Psoas muscle (tissue), 8 donors: ENCODE measurements around the gene CDH20. TPM values are rescaled to one million over a fixed set of nuclear protein-coding genes. Genes with fewer than 3 reads are reported as not detected.
A peak's percentile ranks its signal among the peaks of the same experiment; 100 is the strongest.

Source experiments
- ATAC-seq, 4 donors: fragments of 200-7000 bp; cut with Tn5 transposase; one replicate each; pipeline ENCODE4 v1.9.1; 2020; ENCODE audit warnings: moderate library complexity in 3 of 4, mild to moderate bottlenecking in 2 of 4
- DNase-seq, 2 donors: peaks; one replicate each; pipeline ENCODE4 v3.0.0-alpha.2; 2020
- H3K27ac ChIP-seq: fragments of 200-600 bp; one replicate; pipeline ENCODE4 v1.8.0; 2022
- H3K27me3 ChIP-seq, 3 donors: fragments of 200-600 bp in 1 of 3; one replicate each; pipeline versions ENCODE4 v1.6.1 to v1.8.0; 2013 to 2022; ENCODE audit warnings: low read length in 2 of 3, mild to moderate bottlenecking in 2 of 3, moderate library complexity in 1 of 3; ENCODE audit not compliant: insufficient read depth in 3 of 3
- H3K36me3 ChIP-seq, 2 donors: fragments of 200-600 bp in 1 of 2; one replicate each; pipeline versions ENCODE4 v1.6.1 to v1.8.0; 2013 to 2022; ENCODE audit warnings: low read depth in 1 of 2, mild to moderate bottlenecking in 1 of 2, moderate library complexity in 1 of 2; ENCODE audit not compliant: insufficient read depth in 1 of 2
- H3K4me1 ChIP-seq: fragments of 200-600 bp; one replicate; pipeline ENCODE4 v1.8.0; 2022
- H3K4me3 ChIP-seq: fragments of 200-600 bp; one replicate; pipeline ENCODE4 v1.8.0; 2022; ENCODE audit warnings: mild to moderate bottlenecking
- H3K9me3 ChIP-seq: fragments of 200-600 bp; one replicate; pipeline ENCODE4 v1.8.0; 2022
- CTCF ChIP-seq: fragments of 200-600 bp; IDR thresholded peaks from one replicate; pipeline ENCODE4 v1.8.0; 2022; ENCODE audit warnings: antibody characterized with exemption
- WGBS, 3 donors: extraction: QIAGEN DNeasy Blood & Tissue Kit; methylation state at CpG; one replicate each; pipeline versions ENCODE4 v1.1.6 to v1.1.7; 2013; 5-methylcytosine and 5-hydroxymethylcytosine counted together
- intact Hi-C, 2 donors: fragments of 100-400 bp; cut with DNase I; formaldehyde crosslinking; loops; one replicate each; pipeline versions ENCODE4 v1.11.0 to v1.14.2; 2022
- polyA plus RNA-seq, 3 donors: library from polyadenylated mRNA; stranded (reverse); fragments of 200-250 nt; gene quantifications; one replicate each; pipeline ENCODE4 v1.2.3, GENCODE V29; 2013
- total RNA-seq, 4 donors: library from RNA; stranded (reverse); fragmentation: NEBNext Ultra II Directional in 2 of 4; extraction: Animal tissue kit (Norgen Biotek cat#: 25700) in 2 of 4; gene quantifications; one replicate each; pipeline versions ENCODE4 v1.2.1 to v1.2.4, GENCODE V29; 2021 to 2023
- donor health status: healthy with polysubstance abuse.
- donor health status: DM: no; HTN: no; CAD: no; lungs with moderate emphysema.
- donor health status: Bipolar disorder and iron deficiency.
- donor health status: healthy.
- donor health status: DM: yes; HTN: yes; CAD: no.
- donor health status: DM: no; HTN: no; CAD: no.
- donor health status: DM: no; HTN: no; CAD: no.
- donor health status: DM: yes; HTN: yes; CAD: no.

The CDH20 gene
- total and polyA plus RNA-seq, 7 donors: 0.10 to 16.3 (median 2.6) TPM

GRCh38 chr18:61556316-61556715, 223.1 kb downstream of the CDH20 start:
- no peak for TF ChIP-seq CTCF
- no peaks in the 10 kb centered on the region for H3K4me1 ChIP-seq
- no peak for ATAC-seq
- no peak overlapping the region for H3K4me3 ChIP-seq
- H3K9me3 ChIP-seq: no peaks in the 10 kb centered on the region
- no peaks in the 10 kb centered on the region for H3K36me3 ChIP-seq
- intact Hi-C loops: loop anchor here in 1 of 2 donors (10.0 kb wide), 1 partner anchor 578 kb away; no protein-coding TSS in a partner anchor
- H3K27ac ChIP-seq: no peak overlapping the region
- WGBS, 3 donors: 50 to 56% (median 53%) methylated on average over 3 of the region's 3 CpGs
- DNase-seq: no peak
- no peaks in the 10 kb centered on the region for H3K27me3 ChIP-seq

GRCh38 chr18:61556862-61557261, 223.6 kb downstream of the CDH20 start:
- intact Hi-C loops: loop anchor here in 1 of 2 donors (10.0 kb wide), 1 partner anchor 578 kb away; no protein-coding TSS in a partner anchor
- Histone ChIP-seq H3K4me3 (no peak overlapping the region), H3K4me1 (no peaks in the 10 kb centered on the region), H3K36me3 (no peaks in the 10 kb centered on the region), H3K27me3 (no peaks in the 10 kb centered on the region), H3K9me3 (no peaks in the 10 kb centered on the region), H3K27ac (no peak overlapping the region)
- ATAC-seq (no peak), DNase-seq (no peak)
- WGBS, 3 donors: 30 to 51% (median 38%) methylated on average over 2 of the region's 2 CpGs
- TF ChIP-seq CTCF: no peak

GRCh38 chr18:61569176-61569892, 236.1 kb downstream of the CDH20 start:
- ATAC-seq (peak; percentile 44 to 93 (median 87)), DNase-seq (peak in 1 of 2 donors; percentile 19)
- 50 to 65% (median 58%) methylated on average over 9 of the region's 9 CpGs for WGBS, 3 donors
- TF ChIP-seq CTCF: no peak
- H3K4me1 ChIP-seq: no peaks in the 10 kb centered on the region
- H3K4me3 ChIP-seq: no peak overlapping the region
- H3K27ac ChIP-seq: no peak overlapping the region
- no peaks in the 10 kb centered on the region for H3K36me3 ChIP-seq
- peaks cover 0 to 2% (median 0%) of the 10 kb centered on the region in 3 donors for H3K27me3 ChIP-seq
- intact Hi-C loops: no loop called here
- H3K9me3 ChIP-seq: no peaks in the 10 kb centered on the region

DNA sequence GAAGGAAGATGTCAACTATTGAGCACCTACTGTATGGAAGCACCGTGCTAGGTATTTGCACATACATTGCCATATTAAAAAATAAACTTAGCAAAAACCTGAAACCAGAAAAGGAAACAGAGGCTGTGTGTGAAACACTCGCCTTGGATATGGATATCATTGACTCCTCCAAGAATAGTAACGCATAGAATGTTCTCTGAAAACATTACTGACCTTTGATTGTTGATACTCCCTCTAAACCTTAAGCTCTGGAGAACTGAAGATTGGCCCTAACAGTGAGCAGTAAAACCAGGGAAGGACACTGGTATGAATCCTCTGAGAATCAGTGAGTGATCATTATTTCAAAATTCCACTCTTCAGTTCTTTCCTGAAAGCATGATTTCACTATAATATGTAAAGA, 236.8 kb downstream of the CDH20 start:
- ATAC-seq (no peak), DNase-seq (no peak)
- Histone ChIP-seq H3K27me3 (peaks cover 0 to under 1% (median 0%) of the 10 kb centered on the region in 3 donors), H3K4me3 (no peak overlapping the region), H3K27ac (no peak overlapping the region), H3K4me1 (no peaks in the 10 kb centered on the region), H3K36me3 (no peaks in the 10 kb centered on the region), H3K9me3 (no peaks in the 10 kb centered on the region)
- no peak for TF ChIP-seq CTCF
- 43 to 85% (median 57%) methylated on average over 3 of the region's 3 CpGs for WGBS, 3 donors
- intact Hi-C loops: no loop called here
